OCI-LY1 (cell line): ENCODE data around the gene BIK.

Experiments used
- H2AFZ ChIP-seq: fragments of 200-600 bp; sonication (generic), shearing (Covaris generic); 2 replicates; pipeline ENCODE4 v1.6.0; 2014; ENCODE audit warnings: antibody characterized with exemption, mild to moderate bottlenecking, low read length
- H3F3A ChIP-seq: fragments of 200-600 bp; sonication (generic), shearing (Covaris generic); 2 replicates; pipeline ENCODE4 v1.6.0; 2014; ENCODE audit warnings: mild to moderate bottlenecking, antibody characterized with exemption, low read length, moderate library complexity; ENCODE audit not compliant: insufficient read depth
- H3K27ac ChIP-seq: fragments of 200-600 bp; sonication (generic); 2 replicates; pipeline ENCODE4 v1.5.1; 2014; ENCODE audit warnings: low read length, mixed run types, mild to moderate bottlenecking, low read depth; ENCODE audit not compliant: poor library complexity, severe bottlenecking
- H3K27me3 ChIP-seq: fragments of 200-600 bp; sonication (generic); 2 replicates; pipeline ENCODE4 v1.6.0; 2014; ENCODE audit warnings: antibody characterized with exemption, mild to moderate bottlenecking, low read length, moderate library complexity; ENCODE audit not compliant: insufficient read depth
- H3K36me3 ChIP-seq: fragments of 200-600 bp; sonication (generic); 2 replicates; pipeline ENCODE4 v1.6.1; 2014; ENCODE audit warnings: mild to moderate bottlenecking, antibody characterized with exemption, low read length, moderate library complexity, mixed read lengths; ENCODE audit not compliant: insufficient read depth
- H3K4me1 ChIP-seq: fragments of 200-600 bp; sonication (generic); 2 replicates; pipeline ENCODE4 v1.5.1; 2014; ENCODE audit warnings: mild to moderate bottlenecking, low read length, moderate library complexity; ENCODE audit not compliant: insufficient read depth, severe bottlenecking
- H3K4me2 ChIP-seq: fragments of 200-600 bp; sonication (generic), shearing (Covaris generic); 2 replicates; pipeline ENCODE4 v1.6.1; 2014; ENCODE audit warnings: low read length
- H3K4me3 ChIP-seq: fragments of 200-600 bp; sonication (generic); 2 replicates; pipeline ENCODE4 v1.5.1; 2014; ENCODE audit warnings: low read length, low read depth, mild to moderate bottlenecking, mixed read lengths; ENCODE audit not compliant: poor library complexity, severe bottlenecking
- H3K79me2 ChIP-seq: fragments of 200-600 bp; shearing (Covaris generic); 2 replicates; pipeline ENCODE4 v1.6.1; 2016; ENCODE audit warnings: mixed run types, low read length, mixed read lengths; ENCODE audit not compliant: insufficient read depth
- H3K9ac ChIP-seq: fragments of 200-600 bp; sonication (generic), shearing (Covaris generic); 2 replicates; pipeline ENCODE4 v1.6.1; 2014; ENCODE audit warnings: mild to moderate bottlenecking, low read length, mixed read lengths
- H3K9me2 ChIP-seq: fragments of 200-600 bp; sonication (generic), shearing (Covaris generic); 2 replicates; pipeline ENCODE4 v1.6.1; 2014; ENCODE audit warnings: low read depth, mild to moderate bottlenecking, low read length, mixed read lengths
- H3K9me3 ChIP-seq: fragments of 200-600 bp; shearing (Covaris generic); 2 replicates; pipeline ENCODE4 v1.6.1; 2014; ENCODE audit warnings: low read length, mixed read lengths
- H4K20me1 ChIP-seq: fragments of 200-600 bp; sonication (generic), shearing (Covaris generic); 2 replicates; pipeline ENCODE4 v1.6.0; 2016; ENCODE audit warnings: mild to moderate bottlenecking, low read length; ENCODE audit not compliant: insufficient read depth
- EZH2 ChIP-seq: fragments of 200-600 bp; sonication (generic), shearing (Covaris generic); IDR thresholded peaks from 2 replicates; pipeline ENCODE4 v1.8.0; 2017; ENCODE audit warnings: borderline replicate concordance, mixed run types, mild to moderate bottlenecking, antibody characterized with exemption, low read length, moderate library complexity, mixed read lengths
- TF ChIP-seq, protein P1 (sequence below): fragments of 200-600 bp; sonication (generic), shearing (Covaris generic); IDR thresholded peaks from 2 replicates; pipeline ENCODE4 v1.5.1; 2017; ENCODE audit warnings: mild to moderate bottlenecking, antibody characterized with exemption, low read length, moderate library complexity, mixed read lengths

BIK gene

DNA sequence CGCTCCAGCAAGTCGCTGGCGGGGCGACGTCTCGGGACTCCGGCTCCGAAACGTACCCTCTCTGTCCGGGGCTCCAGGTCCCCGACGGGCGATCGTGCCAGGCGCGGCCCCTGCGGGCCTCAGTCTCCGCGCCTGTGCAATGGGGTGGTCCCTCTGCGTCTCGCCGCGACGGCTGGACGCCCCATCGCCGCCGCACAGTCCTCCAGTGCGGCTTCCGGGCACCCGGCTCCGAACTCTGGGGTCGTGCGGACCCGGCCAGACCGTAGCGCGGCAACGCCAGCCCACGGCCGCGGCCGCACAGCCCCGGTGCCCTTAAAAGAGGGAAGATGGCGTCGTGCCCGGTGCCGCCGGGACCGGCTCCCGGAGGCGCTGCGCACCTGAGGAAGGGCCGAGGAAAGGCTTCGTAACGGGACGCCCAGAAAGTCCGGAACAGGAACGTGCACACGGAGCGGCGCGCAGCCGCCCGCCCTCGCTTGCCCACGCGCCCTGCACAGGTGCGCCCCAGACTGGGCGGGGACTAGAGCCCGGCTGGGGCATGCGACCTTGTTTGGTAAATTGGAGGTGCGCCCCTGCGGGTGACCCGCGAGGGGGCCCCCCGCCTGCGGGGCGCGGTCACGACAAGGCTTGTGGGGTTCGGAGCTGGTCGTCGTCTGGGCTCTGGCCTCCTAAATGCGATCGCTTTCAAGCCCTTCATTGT lies 525 bp downstream of the BIK start:
- peak overlapping the region; percentile 71 for H3K4me2 ChIP-seq
- TF ChIP-seq, protein P1, sequence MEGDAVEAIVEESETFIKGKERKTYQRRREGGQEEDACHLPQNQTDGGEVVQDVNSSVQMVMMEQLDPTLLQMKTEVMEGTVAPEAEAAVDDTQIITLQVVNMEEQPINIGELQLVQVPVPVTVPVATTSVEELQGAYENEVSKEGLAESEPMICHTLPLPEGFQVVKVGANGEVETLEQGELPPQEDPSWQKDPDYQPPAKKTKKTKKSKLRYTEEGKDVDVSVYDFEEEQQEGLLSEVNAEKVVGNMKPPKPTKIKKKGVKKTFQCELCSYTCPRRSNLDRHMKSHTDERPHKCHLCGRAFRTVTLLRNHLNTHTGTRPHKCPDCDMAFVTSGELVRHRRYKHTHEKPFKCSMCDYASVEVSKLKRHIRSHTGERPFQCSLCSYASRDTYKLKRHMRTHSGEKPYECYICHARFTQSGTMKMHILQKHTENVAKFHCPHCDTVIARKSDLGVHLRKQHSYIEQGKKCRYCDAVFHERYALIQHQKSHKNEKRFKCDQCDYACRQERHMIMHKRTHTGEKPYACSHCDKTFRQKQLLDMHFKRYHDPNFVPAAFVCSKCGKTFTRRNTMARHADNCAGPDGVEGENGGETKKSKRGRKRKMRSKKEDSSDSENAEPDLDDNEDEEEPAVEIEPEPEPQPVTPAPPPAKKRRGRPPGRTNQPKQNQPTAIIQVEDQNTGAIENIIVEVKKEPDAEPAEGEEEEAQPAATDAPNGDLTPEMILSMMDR, result peak; percentile 35
- no peak for TF ChIP-seq EZH2
- no peaks in the 10 kb centered on the region for H3K27me3 ChIP-seq
- peak overlapping the region; percentile 86 for H3K4me3 ChIP-seq
- H3K9me3 ChIP-seq, result no peaks in the 10 kb centered on the region
- peak overlapping the region; percentile 96 for H3K27ac ChIP-seq
- peak overlapping the region; percentile 94 for H3K9ac ChIP-seq
- H4K20me1 ChIP-seq, result no peaks in the 10 kb centered on the region
- 0 out of 2 replicates have a peak, but pooled peaks cover 3% of the 10 kb centered on the region for H3F3A ChIP-seq
- H3K36me3 ChIP-seq, result peaks cover 15% of the 10 kb centered on the region; the same call in 1 of the 2 replicates
- H2AFZ ChIP-seq, result no peak overlapping the region
- no peaks in the 10 kb centered on the region for H3K9me2 ChIP-seq
- peaks cover 27% of the 10 kb centered on the region for H3K79me2 ChIP-seq
- H3K4me1 ChIP-seq, result peaks cover 52% of the 10 kb centered on the region

DNA sequence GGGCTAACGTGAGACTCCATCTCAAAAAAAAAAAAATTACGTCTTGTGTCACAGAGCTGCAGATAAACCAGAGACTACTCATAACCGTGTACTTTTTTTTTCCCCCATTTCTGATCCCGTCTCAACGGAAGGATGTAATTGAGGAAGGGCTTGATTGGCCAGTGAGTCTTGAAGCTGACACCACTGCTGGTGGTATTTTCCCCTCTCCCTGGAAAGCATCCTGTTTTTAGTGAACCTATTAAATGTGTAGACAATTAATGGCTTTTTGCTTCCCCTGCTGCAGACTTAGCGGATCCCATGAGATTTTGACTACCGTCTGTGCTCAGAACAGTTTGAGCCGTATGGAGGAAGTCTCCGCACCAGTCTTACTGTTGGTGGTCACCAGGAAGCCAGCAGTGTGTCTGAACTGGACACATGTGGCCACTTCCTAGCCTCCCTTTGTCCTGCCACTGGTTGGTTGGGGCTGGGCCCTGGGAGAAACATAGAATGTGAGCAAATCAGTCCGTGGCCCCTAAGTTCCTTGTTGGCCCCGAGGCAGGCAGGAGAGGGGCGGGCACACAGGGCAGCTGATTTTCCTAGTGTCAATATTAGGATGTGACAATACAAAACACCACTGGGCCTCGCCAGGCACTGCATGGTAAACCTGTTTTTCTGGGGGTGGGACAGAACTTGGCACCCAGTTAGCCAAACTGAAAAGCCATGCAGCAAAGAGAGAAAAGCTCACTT lies 3.1 kb downstream of the BIK start:
- H3K27ac ChIP-seq, result peak overlapping the region; percentile 96
- H3K27me3 ChIP-seq, result no peaks in the 10 kb centered on the region
- peaks cover 15% of the 10 kb centered on the region; the same call in 1 of the 2 replicates for H3K36me3 ChIP-seq
- H2AFZ ChIP-seq, result no peak overlapping the region
- H3F3A ChIP-seq, result 0 out of 2 replicates have a peak, but pooled peaks cover 3% of the 10 kb centered on the region
- no peaks in the 10 kb centered on the region for H4K20me1 ChIP-seq
- H3K9me2 ChIP-seq, result no peaks in the 10 kb centered on the region
- peak overlapping the region; percentile 86 for H3K4me3 ChIP-seq
- H3K9ac ChIP-seq, result peak overlapping the region; percentile 94; the same call in 1 of the 2 replicates
- TF ChIP-seq, protein P1, result no peak
- no peak for TF ChIP-seq EZH2
- peaks cover 27% of the 10 kb centered on the region for H3K79me2 ChIP-seq
- peak overlapping the region; percentile 71 for H3K4me2 ChIP-seq
- peaks cover 78% of the 10 kb centered on the region for H3K4me1 ChIP-seq
- no peaks in the 10 kb centered on the region for H3K9me3 ChIP-seq

DNA sequence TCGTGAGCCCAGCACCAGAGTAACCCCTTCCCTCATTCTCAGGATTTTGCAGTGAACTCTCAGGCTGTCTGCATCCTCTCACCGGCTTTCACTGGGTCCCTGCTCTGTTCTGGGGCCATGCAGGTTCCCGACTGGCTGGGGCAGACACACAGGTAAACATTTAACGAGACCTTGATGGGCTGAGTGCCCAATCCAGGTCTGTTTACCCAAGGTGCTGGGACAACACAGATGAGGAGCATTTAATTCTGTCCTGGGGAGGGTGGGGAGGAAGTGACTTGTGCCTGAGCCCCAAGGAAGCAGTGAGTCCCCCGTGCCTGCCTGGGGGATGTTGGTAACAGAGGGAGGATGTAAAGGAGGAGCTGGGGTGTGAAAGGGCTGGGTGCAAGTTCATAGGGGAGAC lies 4.4 kb downstream of the BIK start:
- Histone ChIP-seq H3K4me2 (peak overlapping the region; percentile 54; the same call in 1 of the 2 replicates), H3K4me3 (no peak overlapping the region), H3K27me3 (no peaks in the 10 kb centered on the region), H3K27ac (peak overlapping the region; percentile 96), H3K79me2 (peaks cover 35% of the 10 kb centered on the region), H3F3A (0 out of 2 replicates have a peak, but pooled peaks cover 3% of the 10 kb centered on the region), H3K9me3 (no peaks in the 10 kb centered on the region), H2AFZ (no peak overlapping the region), H3K4me1 (peaks cover 89% of the 10 kb centered on the region), H3K36me3 (peaks cover 15% of the 10 kb centered on the region; the same call in 1 of the 2 replicates), H4K20me1 (no peaks in the 10 kb centered on the region), H3K9me2 (no peaks in the 10 kb centered on the region), H3K9ac (peak overlapping the region; percentile 7; the same call in 1 of the 2 replicates)
- no peak for TF ChIP-seq EZH2
- TF ChIP-seq, protein P1, result no peak
